ENCODE results near the gene MAN2A2.
A peak's percentile ranks its signal among the peaks of the same experiment; 100 is the strongest.

MAN2A2 gene

DNA sequence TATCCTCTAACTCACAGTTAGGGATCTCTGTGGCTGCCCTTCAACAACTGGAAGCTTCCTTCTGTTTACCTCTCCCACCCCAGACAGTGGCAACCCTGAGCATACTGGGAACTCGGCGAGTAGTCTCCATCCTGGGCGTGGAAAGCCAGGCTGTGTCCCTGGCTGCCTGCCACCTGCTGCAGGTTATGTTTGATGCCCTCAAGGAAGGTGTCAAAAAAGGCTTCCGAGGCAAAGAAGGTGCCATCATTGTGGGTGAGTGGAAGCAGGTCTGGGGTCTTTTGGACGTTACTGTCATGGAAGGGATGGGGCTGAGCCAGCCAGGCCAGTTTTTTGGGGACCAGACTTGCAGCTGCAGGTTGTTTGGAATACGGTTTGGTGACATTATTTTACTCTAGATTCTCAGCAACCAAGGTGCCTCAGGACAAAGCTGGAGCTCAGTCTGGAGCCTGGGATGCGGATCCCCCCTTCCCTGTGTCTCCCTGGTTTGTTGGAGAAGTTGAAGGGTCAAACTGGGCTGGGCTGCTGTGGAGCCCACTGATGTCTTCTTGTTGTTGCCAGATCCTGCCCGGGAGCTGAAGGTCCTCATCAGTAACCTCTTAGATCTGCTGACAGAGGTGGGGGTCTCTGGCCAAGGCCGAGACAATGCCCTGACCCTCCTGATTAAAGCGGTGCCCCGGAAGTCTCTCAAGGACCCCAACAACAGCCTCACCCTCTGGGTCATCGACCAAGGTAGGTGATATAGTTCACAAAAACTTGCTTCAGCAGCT is 39.4 kb downstream of the MAN2A2 start:
- no peak for DNase-seq (ENCODE audit: low read depth)

GRCh38 chr15:90945091-90945490 is 42.0 kb downstream of the MAN2A2 start:
- DNase-seq (ENCODE audit: low read depth): no peak

- no peak for DNase-seq (ENCODE audit: low read depth)
These were observed 43.4 kb downstream of the MAN2A2 start for GRCh38 chr15:90946538-90946937.

DNA sequence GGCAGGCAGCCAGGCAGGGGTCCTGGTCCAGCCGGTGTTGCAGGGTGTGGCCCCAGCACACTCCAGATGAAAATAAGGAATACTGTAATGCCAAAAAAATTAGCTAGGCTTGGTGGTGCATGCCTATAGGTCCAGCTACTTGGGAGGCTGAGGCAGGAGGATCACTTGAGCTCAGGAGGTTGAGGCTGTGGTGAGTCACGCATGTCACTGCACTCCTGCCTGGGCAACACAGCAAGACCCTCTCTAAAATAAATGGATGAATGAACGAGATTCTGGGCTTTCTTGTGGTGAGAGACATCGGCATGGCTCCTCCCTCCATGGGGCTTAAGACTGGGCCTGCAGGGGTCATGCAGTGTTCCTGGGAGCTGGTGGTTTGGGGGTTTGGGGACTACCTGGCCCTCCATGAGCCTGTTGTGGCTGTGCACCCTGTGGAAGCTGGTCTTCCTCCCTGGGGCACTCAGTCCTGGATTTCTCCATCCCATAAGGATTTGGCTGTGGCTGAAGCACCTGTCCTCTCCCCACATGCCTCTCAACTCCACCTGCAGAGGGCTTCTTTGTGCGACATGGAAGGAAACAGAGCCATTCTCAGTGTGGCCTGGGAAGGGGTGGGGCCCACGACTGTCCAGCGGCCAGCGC is 44.0 kb downstream of the MAN2A2 start:
- no peak for DNase-seq (ENCODE audit: low read depth)

DNA sequence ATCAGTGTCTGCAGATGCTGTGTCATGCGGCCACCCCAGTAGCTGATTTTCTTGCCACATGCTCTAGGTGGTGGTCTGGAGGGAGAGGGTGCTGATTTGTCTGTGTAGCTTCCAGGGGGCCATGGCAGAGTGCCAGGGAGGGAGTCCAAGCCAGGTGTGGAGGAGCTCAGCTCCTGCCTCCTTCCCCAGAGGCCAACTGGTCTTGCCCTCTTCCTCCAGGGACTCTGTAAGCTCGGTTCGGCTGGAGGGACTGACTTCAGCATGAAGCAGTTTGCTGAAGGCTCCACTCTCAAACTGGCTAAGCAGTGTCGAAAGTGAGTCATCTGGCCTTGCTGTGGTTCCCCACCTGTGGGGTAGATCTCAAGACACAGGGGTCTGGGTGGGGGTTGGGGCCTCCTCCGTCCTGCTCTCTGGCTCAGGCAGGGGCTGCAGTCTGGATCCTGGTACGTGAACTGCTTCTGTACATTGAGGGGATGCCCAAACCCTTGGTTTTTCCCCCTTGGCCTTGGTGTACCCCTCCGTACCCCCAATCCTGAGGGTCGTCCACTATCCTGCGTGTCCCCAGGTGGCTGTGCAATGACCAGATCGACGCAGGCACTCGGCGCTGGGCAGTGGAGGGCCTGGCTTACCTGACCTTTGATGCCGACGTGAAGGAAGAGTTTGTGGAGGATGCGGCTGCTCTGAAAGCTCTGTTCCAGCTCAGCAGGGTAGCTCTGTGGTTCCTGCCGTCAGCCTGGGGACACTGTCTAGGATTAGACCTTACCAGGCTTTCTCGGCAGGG is 44.7 kb downstream of the MAN2A2 start:
- no peak for DNase-seq (ENCODE audit: low read depth)

DNA sequence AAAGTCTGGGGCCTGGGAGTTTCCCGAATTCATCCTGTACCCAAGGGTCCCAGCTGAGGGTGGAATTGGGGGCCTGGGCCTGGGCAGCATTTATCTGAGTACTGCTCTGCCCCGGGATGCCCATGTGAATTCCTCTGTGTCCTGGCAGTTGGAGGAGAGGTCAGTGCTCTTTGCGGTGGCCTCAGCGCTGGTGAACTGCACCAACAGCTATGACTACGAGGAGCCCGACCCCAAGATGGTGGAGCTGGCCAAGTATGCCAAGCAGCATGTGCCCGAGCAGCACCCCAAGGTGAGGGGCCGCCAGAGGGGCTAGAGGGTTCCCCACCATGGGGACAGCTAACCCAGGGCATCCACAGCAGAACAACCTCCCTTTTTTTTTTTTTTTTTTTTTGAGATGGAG is 45.4 kb downstream of the MAN2A2 start:
- DNase-seq (ENCODE audit: low read depth): no peak

DNA sequence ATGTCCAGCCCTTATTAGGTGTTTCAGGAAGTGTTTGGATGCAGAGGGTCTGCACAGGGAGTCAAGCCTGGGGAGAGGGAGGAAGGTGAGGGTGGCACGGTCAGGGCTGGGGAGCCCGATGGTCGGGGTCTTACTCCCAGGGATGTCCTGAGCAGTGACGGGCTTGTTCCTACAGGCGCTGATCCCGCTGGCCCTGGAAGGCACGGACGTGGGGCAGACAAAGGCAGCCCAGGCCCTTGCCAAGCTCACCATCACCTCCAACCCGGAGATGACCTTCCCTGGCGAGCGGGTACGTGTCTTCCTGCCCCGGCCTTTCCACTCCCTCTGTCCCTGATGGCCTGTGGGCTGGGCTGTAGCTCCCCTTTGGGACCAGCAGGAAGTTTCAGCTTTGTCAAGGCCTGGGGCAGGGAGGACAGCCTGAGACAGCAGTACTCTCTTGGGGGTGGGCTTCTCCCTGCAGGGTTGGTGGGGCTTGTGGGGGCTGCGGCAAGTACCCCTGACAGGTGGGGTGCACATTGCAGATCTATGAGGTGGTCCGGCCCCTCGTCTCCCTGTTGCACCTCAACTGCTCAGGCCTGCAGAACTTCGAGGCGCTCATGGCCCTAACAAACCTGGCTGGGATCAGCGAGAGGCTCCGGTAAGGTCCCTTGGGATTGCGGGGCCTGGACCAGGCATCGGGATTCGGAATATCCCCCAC is 47.0 kb downstream of the MAN2A2 start:
- DNase-seq (ENCODE audit: low read depth): no peak

DNA sequence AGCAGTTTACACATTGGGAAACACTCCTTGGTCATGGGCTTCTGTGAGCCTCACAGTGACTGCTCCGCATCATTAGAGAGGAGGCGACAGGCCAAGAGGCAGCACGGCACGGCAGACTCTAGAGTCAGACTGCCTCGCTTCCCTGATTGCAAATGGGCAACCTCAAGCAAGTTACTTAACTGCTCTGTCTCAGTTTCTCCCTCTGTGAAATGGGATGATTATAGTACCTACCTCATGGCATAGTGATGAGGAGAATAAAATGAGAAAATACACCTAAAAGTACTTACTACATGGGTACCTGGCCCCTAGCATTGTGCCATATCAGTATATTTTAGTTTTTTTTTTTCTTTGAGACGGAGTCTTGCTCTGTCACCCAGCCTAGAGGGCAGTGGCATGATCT is 47.6 kb downstream of the MAN2A2 start:
- DNase-seq (ENCODE audit: low read depth): no peak

DNA sequence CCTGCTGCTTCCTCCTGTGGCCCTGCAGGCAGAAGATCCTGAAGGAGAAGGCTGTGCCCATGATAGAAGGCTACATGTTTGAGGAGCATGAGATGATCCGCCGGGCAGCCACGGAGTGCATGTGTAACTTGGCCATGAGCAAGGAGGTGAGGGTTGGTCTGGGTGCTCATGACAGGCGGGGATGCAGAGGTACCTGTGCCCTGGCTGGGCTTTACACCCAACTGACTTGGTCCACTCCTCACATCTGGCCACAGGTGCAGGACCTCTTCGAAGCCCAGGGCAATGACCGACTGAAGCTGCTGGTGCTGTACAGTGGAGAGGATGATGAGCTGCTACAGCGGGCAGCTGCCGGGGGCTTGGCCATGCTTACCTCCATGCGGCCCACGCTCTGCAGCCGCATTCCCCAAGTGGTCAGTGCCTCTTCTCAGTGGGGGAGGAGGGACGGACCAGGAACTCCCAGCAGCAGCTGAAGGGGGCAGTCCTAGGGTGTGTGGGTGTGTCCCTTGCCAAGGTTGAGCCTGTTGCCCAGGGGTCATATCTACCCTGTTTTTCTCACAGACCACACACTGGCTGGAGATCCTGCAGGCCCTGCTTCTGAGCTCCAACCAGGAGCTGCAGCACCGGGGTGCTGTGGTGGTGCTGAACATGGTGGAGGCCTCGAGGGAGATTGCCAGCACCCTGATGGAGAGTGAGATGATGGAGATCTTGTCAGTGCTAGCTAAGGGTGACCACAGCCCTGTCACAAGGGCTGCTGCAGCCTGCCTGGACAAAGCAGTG is 50.0 kb downstream of the MAN2A2 start:
- no peak for DNase-seq (ENCODE audit: low read depth)

DNA sequence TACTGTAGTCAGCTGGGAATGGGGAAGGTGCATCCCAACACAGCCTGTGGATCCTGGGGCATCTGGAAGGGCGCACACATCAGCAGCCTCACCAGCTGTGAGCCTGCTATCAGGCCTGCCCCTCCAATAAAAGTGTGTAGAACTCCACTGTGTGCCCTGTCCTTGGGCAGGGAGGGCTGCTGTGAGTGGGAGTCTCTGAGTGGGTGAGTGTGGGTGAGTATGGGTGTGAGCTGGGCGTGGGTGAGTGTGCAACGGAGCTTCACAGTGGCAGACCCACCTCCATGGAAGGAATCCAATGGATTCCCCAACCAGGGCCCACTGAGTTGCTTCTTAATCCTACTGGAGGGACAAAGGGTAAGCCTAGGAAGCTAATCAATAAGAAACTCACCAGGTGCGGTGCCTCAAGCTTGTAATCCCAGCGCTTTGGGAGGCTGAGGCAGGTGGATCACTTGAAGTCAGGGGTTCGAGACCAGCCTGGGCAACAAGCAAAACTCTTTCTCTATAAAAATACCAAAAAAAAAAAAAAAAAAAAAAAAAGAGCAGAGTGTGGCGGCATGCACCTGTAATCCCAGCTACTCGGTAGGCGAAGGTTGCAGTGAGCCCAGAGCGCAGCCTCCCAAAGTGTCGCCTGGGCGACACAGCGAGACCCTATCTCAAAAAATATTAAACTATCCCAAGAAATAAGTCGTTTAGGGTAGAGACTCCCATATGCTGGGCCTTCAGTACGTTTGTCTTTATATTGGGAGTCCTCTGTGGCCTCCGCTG is 51.0 kb downstream of the MAN2A2 start:
- no peak for DNase-seq (ENCODE audit: low read depth)

- DNase-seq (ENCODE audit: low read depth): peak; percentile 92
These were observed 51.9 kb downstream of the MAN2A2 start, which contains the start of gene RCCD1 for GRCh38 chr15:90954712-90955623. Gene RCCD1 (plus strand): TSS chr15:90954884. CDS start chr15:90956735, 1,851 bp downstream.

DNA sequence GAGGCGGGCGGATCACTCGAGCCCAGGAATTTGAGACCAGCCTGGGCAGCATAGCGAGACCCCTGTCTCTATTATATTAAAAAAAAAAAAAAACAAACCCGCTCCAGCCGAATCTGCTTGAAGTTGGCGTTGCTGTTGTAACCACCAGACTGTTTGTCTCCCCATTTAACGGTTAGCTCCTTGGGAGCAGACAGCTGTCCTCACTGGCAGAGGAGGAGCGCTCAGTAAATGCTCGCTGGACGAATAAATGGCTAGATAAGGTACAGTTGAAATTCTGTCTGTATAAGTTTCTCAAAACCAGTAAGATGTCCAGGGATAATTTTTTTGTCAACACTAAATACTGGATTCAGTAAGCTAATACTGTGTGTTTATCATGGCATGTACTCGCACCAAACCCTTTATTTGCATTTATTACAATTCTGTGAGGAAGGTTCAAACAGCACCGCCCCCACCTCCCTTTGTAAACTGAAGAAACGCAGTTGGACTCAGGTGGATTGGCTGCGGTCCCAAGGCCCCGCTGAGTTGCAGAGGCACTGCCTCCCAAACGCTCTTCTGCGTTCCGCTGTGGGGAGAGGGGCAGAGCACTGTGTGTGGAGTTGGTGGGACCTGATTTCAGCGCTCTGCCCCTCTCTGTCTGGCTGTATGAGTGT is 52.6 kb downstream of the MAN2A2 start:
- DNase-seq (ENCODE audit: low read depth): no peak

GRCh38 chr15:90956274-90957030 is 53.4 kb downstream of the MAN2A2 start:
- DNase-seq (ENCODE audit: low read depth): peak; percentile 81

GRCh38 chr15:90957031-90957790 is 54.1 kb downstream of the MAN2A2 start:
- DNase-seq (ENCODE audit: low read depth): peak; percentile 56

DNA sequence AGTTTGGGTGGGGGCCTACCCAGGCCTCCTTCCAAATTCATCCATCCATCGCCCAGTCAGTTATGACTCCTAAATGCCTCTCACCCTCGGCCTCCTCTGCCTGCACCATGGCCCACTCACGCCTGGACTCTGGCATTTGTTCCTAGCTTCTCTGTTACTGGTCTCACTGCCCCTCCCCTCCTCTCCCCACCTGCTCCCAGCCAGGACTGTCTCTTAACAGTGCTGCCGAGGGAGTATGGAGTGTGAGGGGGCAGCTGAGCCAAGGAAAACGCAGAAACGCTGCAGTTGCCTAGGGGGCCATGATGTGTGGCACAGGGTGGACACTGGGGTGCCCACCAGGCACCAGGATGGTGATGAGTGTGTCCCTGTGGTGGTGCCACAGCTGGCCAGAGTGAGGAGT is 54.7 kb downstream of the MAN2A2 start:
- no peak for DNase-seq (ENCODE audit: low read depth)

GRCh38 chr15:90959028-90959595 is 56.0 kb downstream of the MAN2A2 start:
- DNase-seq (ENCODE audit: low read depth): no peak

DNA sequence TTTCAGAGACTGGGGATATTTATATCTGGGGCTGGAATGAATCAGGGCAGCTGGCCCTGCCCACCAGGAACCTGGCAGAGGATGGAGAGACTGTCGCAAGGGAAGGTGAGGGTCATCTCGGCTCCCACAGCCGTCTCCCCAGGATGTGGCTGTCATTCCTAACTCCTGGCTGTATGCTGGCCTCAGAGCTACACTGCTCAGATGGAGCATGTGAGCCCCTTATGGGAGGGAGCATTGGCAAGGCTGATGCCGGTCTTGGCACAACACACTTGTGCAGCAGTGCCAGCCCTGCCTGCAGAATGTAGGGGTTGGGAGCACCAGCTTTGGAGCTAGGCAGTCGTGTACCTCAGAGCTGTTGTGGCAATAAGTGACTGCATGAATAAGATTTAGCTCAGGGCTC is 56.8 kb downstream of the MAN2A2 start:
- DNase-seq (ENCODE audit: low read depth): no peak
